HEK293T (cell line): Measurements from ENCODE around the gene SDR39U1.

Experiments used
- ARNT ChIP-seq: fragments of 450-650 bp; IDR thresholded peaks from 2 replicates; pipeline ENCODE4 v1.6.1; 2017; ENCODE audit warnings: mild to moderate bottlenecking
- BHLHE40 ChIP-seq: fragments of 450-650 bp; IDR thresholded peaks from 2 replicates; pipeline ENCODE4 v1.6.1; 2016; ENCODE audit warnings: mild to moderate bottlenecking, moderate library complexity, borderline replicate concordance
- ELF4 ChIP-seq: fragments of 450-650 bp; IDR thresholded peaks from 2 replicates; pipeline ENCODE4 v1.6.1; 2017; ENCODE audit warnings: antibody characterized with exemption
- FOXA1 ChIP-seq: fragments of 450-650 bp; IDR thresholded peaks from 2 replicates; pipeline ENCODE4 v1.6.1; 2016; ENCODE audit warnings: mild to moderate bottlenecking
- FOXK2 ChIP-seq: fragments of 450-650 bp; IDR thresholded peaks from 2 replicates; pipeline ENCODE4 v1.6.1; 2016; ENCODE audit warnings: mild to moderate bottlenecking
- FOXM1 ChIP-seq: fragments of 450-650 bp; IDR thresholded peaks from 2 replicates; pipeline ENCODE4 v1.6.1; 2017; ENCODE audit warnings: mild to moderate bottlenecking, borderline replicate concordance
- HDGF ChIP-seq: fragments of 450-650 bp; IDR thresholded peaks from 2 replicates; pipeline ENCODE4 v1.6.1; 2017; ENCODE audit warnings: antibody characterized with exemption, borderline replicate concordance
- L3MBTL2 ChIP-seq: fragments of 450-650 bp; conservative IDR thresholded peaks from 2 replicates; pipeline ENCODE4 v1.6.1; 2016; ENCODE audit warnings: mild to moderate bottlenecking
- PKNOX1 ChIP-seq: fragments of 450-650 bp; IDR thresholded peaks from 2 replicates; pipeline ENCODE4 v1.6.1; 2016
- SP1 ChIP-seq: fragments of 450-650 bp; IDR thresholded peaks from 2 replicates; pipeline ENCODE4 v1.6.1; 2017
- TARDBP ChIP-seq: fragments of 450-650 bp; IDR thresholded peaks from 2 replicates; pipeline ENCODE4 v1.6.1; 2016
- ZNF384 ChIP-seq: fragments of 450-650 bp; IDR thresholded peaks from 2 replicates; pipeline ENCODE4 v1.6.1; 2016

GRCh38 chr14:24397639-24398292 lies 44.8 kb downstream of the SDR39U1 start:
- TF ChIP-seq ELF4 = no peak
- no peak for TF ChIP-seq BHLHE40
- no peak for TF ChIP-seq PKNOX1
- TF ChIP-seq FOXA1 = no peak
- TF ChIP-seq TARDBP = no peak
- TF ChIP-seq SP1 = no peak
- no peak for TF ChIP-seq ARNT
- TF ChIP-seq HDGF = no peak
- no peak for TF ChIP-seq L3MBTL2
- no peak for TF ChIP-seq FOXK2
- no peak for TF ChIP-seq FOXM1
- no peak for TF ChIP-seq ZNF384
